Measurements from ENCODE around the gene FAAP20.

The FAAP20 gene

DNA sequence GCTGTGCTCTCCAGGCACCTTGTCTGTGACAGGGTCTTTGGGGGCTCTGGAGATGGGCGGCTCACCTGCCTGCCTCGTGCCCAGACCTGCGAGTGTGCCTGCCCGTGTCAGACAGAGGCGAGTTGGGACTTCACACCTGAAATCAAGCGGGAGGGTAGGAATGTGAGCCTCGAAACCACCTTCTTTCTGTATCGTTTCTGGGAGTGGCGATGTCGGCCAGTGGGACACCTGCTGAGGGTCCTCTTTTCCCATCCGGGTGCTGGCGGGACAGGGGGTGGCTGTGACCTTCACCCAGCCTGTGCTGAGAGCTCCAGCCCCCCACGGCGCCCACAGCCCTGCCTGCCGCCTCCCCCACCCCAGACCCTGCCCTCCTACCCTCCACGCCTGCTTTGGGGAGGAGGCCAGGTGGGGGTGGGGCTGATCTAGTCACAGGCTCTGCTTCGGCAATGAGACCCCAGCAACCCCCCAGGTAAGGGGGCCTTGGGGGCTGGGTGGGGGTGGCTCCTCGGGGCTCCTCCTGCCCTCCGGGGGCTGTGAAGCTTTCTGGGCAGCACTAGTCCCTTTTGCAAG lies 15.6 kb upstream of the FAAP20 start:
- no peak for DNase-seq

GRCh38 chr1:2209400-2210083 lies 15.0 kb upstream of the FAAP20 start:
- no peak for DNase-seq

DNA sequence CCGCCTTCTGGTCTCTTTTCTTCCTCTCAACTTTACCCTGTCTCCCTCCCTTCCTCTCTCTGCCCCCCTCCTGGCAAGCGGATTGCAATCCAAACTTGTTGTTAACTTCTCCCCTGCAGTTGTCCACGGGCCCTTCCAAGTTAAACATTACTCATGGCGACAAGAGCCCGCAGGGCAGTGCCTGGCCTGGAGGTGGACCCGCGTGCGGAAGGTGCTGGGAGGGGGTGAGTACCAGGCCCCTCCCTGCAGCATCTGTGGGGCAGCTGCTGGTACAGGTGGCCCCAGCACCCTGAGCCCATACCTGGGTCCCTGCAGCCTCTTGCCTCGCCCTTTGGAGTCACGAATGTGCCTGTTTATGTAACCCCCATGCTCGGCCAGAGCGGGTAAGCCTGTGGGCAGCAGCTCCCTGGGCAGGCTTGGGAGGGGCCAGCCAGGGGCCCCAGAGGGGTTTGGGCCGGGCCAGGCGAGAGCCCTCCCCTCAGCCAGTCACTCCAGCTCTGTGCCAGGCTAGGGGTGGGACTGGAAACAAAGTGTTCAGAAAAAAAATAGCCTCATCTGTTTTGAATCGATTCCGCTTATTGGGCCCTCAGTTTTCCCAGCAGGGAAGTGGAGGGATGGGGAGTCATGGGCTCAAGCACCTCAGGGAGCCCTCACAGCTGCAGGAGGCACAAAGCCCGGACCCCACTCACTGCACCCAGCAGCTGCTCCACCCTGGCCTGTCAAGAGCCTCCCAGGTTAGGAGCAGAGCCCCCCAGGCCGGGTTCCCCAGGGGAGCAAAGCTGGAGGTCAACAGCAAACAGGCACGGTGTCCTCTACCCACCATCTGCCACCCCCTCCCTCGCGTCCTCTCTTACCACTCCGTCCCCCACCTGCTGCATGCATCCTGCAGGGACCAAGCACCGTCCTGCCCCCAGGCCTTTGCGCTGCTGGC lies 14.0 kb upstream of the FAAP20 start:
- DNase-seq, result no peak

GRCh38 chr1:2206813-2207487 lies 12.4 kb upstream of the FAAP20 start:
- no peak for DNase-seq

DNA sequence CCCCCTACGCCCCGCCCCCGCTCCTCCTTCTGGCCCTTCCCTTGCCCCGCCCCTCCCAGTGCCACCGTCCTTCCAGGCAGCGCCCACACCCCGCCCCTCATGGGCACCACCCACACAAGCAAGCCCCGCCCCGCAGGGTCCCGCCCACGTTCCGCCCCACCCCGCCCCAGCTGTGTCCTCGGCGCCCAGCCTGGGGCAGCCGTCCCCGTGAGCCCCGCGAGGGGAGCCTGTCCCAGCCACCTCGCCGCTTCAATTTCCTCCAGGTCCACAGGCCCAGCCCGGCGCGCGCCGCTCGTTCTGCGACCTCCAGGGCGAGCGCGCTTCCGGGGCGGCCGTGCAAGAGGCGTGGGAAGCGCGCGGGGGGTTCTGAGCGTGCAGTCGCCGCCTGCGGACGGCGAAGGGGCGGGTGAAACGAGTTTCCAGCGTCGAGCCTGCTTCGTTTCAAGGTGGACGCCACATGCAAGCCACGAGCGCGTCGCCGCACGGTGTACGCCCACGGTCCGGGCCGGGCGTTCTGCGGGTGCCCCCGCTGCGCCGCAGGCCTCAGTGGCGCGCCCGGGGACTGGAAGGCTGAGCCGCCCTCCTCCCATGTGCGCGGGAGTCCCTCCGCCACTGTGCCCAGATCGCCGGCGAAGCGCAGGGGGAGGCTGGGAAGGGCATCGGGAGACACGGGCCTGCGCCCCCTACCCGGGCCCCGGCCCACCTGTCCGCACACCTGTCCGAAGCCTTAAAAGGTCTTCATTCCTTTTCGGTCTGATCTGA lies 10.8 kb upstream of the FAAP20 start:
- peak; percentile 95 to 99 for DNase-seq

DNA sequence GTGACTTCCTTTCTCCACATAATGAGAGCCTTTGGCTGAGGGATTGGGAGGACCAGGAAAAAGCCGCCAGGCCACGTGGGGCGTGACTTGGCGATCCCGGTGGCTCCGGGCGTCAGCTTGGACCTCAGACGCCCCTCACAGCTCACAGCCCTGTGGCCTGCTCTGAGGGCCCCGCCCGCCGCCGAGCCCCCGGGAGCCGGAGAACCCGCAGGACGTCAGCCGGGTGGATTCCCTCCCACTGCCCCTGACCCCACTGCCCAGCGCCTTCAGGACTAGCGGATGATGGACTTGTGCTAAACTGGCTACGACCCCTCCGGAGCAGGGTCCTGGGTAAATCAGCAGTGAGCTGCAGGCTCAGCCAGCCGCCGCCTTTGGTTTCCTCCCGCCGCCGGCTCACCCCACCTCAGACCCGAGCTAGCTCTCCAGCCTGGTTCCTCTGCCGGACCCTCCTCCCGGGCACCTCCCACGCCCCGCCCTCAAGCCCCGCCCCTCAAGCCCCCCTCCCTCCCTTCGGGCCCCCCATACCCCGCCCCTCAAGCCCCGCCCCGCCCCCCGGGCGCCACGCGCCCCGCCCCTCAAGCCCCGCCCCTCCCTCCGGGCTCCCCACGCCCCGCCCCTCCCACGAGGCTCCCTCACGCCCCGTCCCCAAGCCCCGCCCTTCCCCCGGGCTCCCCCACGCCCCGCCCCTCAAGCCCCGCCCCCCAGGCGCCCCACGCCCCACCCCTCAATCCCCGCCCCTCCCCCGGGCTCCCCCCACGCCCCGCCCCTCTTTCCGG lies 10.0 kb upstream of the FAAP20 start:
- DNase-seq, result no peak

GRCh38 chr1:2203671-2204414 lies 9.3 kb upstream of the FAAP20 start:
- no peak for DNase-seq

GRCh38 chr1:2202843-2203601 lies 8.4 kb upstream of the FAAP20 start:
- DNase-seq, result no peak

DNA sequence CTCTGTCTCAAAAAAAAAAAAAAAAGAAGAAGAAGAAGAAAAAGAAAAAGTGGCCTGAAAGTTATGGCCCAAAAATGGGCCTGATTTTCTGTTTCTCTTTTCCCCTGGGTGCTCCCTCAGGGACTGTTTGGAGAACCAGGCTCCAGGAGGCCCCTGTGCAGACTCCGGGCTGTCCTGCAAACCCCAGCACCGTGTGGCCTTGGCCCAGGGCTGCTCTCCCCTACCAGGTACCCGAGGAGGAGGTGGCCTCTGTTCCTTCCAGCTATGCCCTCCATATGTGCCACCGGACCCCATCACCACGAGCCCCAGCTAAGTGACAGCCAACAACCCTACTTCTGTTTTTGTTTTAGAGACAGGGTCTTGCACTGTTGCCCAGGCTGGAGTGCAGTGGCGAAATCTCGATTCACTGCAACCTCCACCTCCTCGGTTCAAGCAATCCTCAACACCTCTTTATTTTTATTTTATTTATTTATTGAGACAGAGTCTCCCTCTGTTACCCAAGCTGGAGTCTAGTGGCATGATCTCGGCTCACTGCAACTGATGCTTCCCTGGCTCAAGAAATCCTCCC lies 7.5 kb upstream of the FAAP20 start:
- DNase-seq, result no peak

DNA sequence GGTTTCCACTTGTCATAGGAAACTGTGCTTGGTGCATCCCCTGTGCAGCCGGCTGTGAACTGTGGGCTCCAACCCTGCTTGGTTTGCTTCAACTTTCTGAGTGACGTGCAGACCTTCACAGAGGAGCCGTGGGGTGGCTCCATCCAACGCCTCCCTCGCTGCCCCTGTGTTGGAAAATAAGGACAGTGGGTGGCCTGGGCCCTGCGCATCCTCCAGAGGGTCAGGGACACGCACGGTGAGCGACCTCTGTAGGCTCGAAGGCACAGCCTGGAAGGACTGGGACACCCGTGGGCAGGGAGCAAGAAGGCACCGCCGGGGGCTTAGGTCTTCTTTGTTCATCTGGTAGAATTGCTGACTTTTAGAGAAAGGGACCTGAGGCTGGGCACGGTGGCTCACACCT lies 6.5 kb upstream of the FAAP20 start:
- DNase-seq, result no peak

- no peak for DNase-seq
Measured at GRCh38 chr1:2200308-2200943, 5.9 kb upstream of the FAAP20 start.

- peak; percentile 72 to 82 for DNase-seq
Measured at GRCh38 chr1:2199042-2199810, 4.7 kb upstream of the FAAP20 start.

- no peak for DNase-seq
Measured at GRCh38 chr1:2198571-2198970, 4.0 kb upstream of the FAAP20 start.

DNA sequence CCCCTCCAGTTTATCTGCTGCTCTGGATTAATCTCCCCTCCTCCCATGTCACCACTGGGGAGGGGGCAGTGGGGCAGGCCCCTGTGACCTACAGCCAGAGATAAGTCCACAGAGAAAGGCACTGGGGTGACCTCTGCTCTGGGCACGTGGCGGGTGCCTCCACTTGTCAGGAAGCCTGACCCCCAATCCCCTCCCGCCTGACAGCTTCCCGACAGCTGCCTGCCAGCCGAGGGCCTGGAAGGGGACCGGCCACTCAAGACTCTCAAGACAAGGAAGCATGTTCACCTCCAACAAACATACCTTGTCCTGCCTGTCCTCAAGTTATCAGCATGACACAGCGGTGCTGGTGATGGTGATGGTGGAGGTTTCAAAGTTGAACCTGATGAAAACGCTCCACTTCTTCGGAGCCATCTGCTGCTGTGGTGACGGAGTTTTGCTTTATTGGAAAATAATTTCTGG lies 3.2 kb upstream of the FAAP20 start:
- no peak for DNase-seq

DNA sequence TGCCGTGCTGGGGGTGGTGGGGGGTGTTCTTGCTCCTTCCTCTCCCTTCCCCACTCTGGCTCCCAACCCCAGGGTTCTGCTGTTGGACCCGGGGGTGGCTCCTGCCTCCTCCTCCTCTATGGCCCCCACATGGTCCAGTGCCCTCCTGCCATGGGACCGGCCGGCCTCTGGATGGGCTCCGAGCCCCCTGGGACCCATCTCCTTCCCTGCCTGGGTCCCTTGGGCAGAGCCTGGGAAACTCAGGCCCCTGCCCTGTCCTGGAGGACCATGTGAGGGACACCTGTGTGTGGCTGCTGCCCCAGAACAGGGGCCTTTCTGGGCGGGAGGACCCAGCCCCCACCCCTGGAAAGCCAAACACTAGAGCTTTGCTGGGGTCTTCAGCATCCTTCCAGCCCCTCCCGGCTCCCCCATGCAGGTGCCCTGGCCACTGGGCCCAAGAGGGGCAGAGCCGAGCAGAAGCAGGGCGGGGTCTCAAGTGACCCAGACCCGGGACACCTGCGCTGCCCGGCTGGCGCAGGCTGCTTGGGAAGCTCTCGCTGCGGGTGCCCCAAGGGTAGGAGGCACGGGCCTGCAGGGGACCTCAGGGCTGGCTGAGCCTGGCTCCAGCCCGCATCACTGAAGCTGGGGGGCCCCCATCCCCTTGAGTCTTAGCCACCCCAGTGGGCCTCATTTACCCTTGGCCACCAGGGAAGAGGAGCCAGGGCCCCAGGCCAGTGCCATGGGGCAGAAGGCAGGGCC lies 2.5 kb upstream of the FAAP20 start:
- DNase-seq, result no peak

DNA sequence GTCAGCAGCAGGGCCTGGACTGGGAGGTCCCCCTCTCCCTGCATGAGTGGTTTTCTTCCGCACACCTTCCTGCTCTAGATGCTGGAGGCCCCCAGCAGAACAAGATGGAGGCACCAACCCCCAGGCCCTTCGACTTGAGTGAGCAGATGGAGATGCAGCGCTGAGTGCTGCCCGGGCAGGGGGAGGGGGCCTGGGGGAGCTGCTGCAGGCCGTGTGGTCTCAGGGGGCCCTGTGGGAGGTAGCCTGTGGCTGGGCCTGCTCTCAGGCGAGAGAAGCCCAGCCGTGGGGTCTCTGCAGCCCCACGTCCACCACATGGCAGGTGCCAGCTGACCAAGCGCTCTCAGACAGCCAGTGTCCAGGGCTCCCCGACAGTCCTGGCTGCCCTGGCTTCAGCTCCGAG lies 1.2 kb upstream of the FAAP20 start:
- no peak for DNase-seq

DNA sequence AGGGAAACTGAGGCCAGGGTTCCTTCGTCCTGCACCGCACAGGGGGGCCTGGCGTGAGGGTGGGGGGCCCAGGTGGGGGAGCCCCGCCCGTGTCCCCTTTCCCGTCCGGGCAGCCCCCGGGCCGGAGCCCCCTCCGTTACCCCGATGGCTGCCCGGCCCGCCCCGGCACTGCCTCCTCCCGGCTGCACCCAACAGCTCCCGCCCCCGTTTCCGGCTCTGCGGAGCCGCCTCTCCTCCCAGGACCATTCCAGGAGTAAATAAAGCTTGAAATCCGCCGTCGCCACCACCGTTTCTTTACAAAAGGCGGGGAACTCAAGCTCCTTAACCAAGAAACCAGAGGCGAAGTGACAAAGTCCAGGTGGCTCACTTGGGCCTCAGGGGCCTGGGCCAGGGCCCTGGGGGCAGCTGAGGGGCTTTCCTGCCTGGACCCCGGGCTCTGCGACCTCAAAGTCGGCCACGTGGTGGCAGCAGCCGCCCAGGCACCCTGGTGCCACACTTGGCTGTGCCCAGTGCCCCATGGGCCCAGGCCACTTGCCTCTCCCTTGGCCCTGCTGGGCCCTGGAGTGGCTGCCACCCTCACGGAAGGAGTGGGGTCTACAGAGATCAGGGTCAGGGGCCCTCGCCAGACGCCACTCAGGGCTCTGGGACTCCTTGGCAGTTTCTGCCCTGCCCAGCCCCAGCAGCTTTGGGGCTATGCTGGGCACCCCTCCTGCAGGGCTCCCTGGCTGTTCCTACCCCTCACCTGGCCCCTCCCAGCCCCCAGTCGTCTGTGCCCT lies 514 bp upstream of the FAAP20 start:
- DNase-seq, result peak; percentile 81 to 91
